ENCODE data around the gene SLC6A12. TPM values are rescaled to one million over a fixed set of nuclear protein-coding genes. Genes with fewer than 3 reads are reported as not detected.

Gene SLC6A12
- total RNA-seq, 1 donor from 2014 or later, result 0.64 TPM

GRCh38 chr12:253116-253831, 39.3 kb upstream of the SLC6A12 start:
- Mint-ChIP-seq H3K4me3 (ENCODE audit: unreplicated experiment) (no peak overlapping the region), H3K36me3 (ENCODE audit: unreplicated experiment) (peaks cover 4% of the 10 kb centered on the region), H3K27ac (ENCODE audit: unreplicated experiment) (no peak overlapping the region), H3K27me3 (ENCODE audit: unreplicated experiment) (no peaks in the 10 kb centered on the region), H3K4me1 (ENCODE audit: low read depth, unreplicated experiment) (no peaks in the 10 kb centered on the region), H3K9me3 (ENCODE audit: unreplicated experiment) (peaks cover 6% of the 10 kb centered on the region)
- no peak for TF ChIP-seq CTCF (IDR thresholded peaks at IDR 0.05; ENCODE audit: partially characterized antibody, unreplicated experiment)
- DNase-seq, result no peak

GRCh38 chr12:252636-253035, 38.7 kb upstream of the SLC6A12 start:
- Mint-ChIP-seq H3K4me3 (ENCODE audit: unreplicated experiment) (no peak overlapping the region), H3K27me3 (ENCODE audit: unreplicated experiment) (no peaks in the 10 kb centered on the region), H3K4me1 (ENCODE audit: low read depth, unreplicated experiment) (no peaks in the 10 kb centered on the region), H3K36me3 (ENCODE audit: unreplicated experiment) (peaks cover 4% of the 10 kb centered on the region), H3K27ac (ENCODE audit: unreplicated experiment) (no peak overlapping the region), H3K9me3 (ENCODE audit: unreplicated experiment) (peaks cover under 1% of the 10 kb centered on the region)
- DNase-seq, result no peak
- TF ChIP-seq CTCF (IDR thresholded peaks at IDR 0.05; ENCODE audit: partially characterized antibody, unreplicated experiment), result no peak

- no peak for DNase-seq
- H3K27ac Mint-ChIP-seq (ENCODE audit: unreplicated experiment), result no peak overlapping the region
- H3K4me3 Mint-ChIP-seq (ENCODE audit: unreplicated experiment), result no peak overlapping the region
- H3K27me3 Mint-ChIP-seq (ENCODE audit: unreplicated experiment), result no peaks in the 10 kb centered on the region
- peaks cover 1% of the 10 kb centered on the region for H3K9me3 Mint-ChIP-seq (ENCODE audit: unreplicated experiment)
- no peak for TF ChIP-seq CTCF (IDR thresholded peaks at IDR 0.05; ENCODE audit: partially characterized antibody, unreplicated experiment)
- H3K36me3 Mint-ChIP-seq (ENCODE audit: unreplicated experiment), result peaks cover 9% of the 10 kb centered on the region
- H3K4me1 Mint-ChIP-seq (ENCODE audit: low read depth, unreplicated experiment), result no peaks in the 10 kb centered on the region
These were observed 33.3 kb upstream of the SLC6A12 start for GRCh38 chr12:247271-247670.

- no peak for TF ChIP-seq CTCF (IDR thresholded peaks at IDR 0.05; ENCODE audit: partially characterized antibody, unreplicated experiment)
- Mint-ChIP-seq H3K4me3 (ENCODE audit: unreplicated experiment) (no peak overlapping the region), H3K9me3 (ENCODE audit: unreplicated experiment) (peaks cover 4% of the 10 kb centered on the region), H3K4me1 (ENCODE audit: low read depth, unreplicated experiment) (no peaks in the 10 kb centered on the region), H3K36me3 (ENCODE audit: unreplicated experiment) (peaks cover 8% of the 10 kb centered on the region), H3K27ac (ENCODE audit: unreplicated experiment) (no peak overlapping the region), H3K27me3 (ENCODE audit: unreplicated experiment) (no peaks in the 10 kb centered on the region)
- no peak for DNase-seq
These were observed 29.4 kb upstream of the SLC6A12 start for GRCh38 chr12:243381-243780.

GRCh38 chr12:242496-242895, 28.5 kb upstream of the SLC6A12 start:
- no peak for TF ChIP-seq CTCF (IDR thresholded peaks at IDR 0.05; ENCODE audit: partially characterized antibody, unreplicated experiment)
- no peak for DNase-seq
- H3K9me3 Mint-ChIP-seq (ENCODE audit: unreplicated experiment), result peaks cover 5% of the 10 kb centered on the region
- H3K27me3 Mint-ChIP-seq (ENCODE audit: unreplicated experiment), result no peaks in the 10 kb centered on the region
- no peaks in the 10 kb centered on the region for H3K4me1 Mint-ChIP-seq (ENCODE audit: low read depth, unreplicated experiment)
- H3K36me3 Mint-ChIP-seq (ENCODE audit: unreplicated experiment), result peaks cover 8% of the 10 kb centered on the region
- H3K4me3 Mint-ChIP-seq (ENCODE audit: unreplicated experiment), result no peak overlapping the region
- no peak overlapping the region for H3K27ac Mint-ChIP-seq (ENCODE audit: unreplicated experiment)

Data from glutamatergic neuron (in vitro differentiated cells).